Measurements from ENCODE around the gene HYAL2.
A peak's percentile ranks its signal among the peaks of the same experiment; 100 is the strongest.

HYAL2 gene

DNA sequence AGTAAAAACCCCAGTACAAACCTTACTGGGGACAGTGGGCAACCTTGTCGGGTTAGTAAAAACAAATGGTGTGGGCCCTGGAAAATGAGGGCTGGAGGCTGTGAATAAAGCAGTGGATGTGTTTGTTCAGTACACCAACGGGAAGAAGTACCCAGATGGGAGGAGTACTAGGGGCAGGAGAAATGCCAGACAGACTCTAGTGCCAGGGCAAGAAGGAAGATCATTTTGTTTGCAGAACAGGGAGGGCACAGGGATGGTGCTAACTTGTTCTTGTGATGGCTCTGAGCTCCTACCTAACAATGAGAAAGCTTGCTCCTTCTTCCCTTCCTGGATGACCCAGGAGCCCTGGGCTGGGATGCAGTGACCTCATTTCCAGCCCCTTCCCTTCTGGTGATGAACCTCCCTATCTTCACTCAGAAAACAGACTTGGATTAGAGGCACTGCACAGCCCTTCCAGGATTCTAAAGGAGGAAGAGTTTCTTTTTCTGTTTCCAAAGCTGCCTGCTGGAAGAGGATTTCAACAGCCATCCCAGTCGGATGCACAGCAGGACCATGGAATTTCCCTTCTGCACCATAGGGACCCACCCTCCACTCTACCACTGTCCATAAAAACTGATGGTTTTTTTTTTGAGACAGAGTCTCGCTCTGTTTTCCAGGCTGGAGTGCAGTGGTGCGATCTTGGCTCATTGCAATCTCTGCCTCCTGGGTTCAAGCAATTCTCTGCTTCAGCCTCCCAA lies 12.0 kb upstream of the HYAL2 start:
- H3K27ac ChIP-seq = peak overlapping the region; percentile 97
- TF ChIP-seq CTCF (conservative IDR thresholded peaks at IDR 0.05) = no peak

DNA sequence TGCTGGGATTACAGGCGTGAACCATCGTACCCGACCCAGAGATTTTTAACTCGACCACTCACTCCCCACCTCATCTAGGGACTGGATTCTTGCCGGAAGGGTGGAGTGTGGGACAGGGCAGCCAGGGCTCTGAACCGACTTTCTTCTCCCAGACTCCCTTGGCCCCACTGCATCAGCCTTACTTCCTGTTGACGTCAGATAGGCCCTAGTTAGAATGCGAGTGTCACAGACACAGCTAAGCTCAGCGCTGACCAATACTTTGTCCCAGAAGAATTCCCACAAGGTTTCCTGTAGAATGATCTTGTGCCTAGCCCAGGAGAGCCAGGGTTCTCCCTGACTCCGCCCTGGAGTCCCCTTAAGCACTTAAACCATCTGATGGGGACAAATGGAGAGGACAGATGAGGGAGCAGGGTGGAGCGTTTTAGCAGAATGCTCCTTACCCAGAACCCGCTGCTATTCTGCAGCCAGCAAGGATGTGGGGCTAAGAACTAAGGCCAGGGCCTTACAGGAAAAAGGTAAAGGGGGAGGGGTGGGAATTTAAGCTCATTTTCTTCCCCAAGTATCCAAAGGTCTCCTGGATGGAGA lies 11.3 kb upstream of the HYAL2 start:
- peak overlapping the region; percentile 97 for H3K27ac ChIP-seq

DNA sequence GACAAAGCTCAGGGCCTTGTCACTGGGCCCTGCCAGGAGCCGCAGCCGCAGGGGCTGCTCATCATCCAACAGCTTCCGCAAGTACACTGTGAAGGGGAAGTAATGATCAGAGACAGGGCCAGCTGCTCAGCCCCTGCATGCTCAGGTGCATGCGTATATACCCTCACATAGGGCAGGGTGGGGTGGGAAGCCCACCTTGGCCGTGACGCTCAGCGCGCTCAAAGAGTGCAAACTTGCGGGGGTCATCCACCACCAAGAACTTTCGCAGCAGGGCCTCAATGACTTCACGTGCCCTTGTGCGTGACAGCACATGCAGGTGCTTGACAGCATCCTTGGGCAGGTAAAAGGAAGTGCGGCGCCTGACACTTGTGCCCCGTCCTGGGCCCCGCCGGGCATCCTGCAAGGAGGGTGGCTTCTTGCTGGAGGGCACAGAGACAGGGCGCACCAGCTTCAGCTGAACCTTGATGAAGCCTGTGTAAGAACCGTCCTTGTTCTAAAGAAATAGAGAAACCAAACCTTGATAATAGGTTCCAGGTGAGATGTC lies 8.9 kb upstream of the HYAL2 start:
- no peak for TF ChIP-seq CTCF (conservative IDR thresholded peaks at IDR 0.05)
- peak overlapping the region; percentile 97; the same call in 1 of the 2 replicates for H3K27ac ChIP-seq

More for the DNA sequence above, 11.3 kb upstream of the HYAL2 start:
- TF ChIP-seq CTCF (conservative IDR thresholded peaks at IDR 0.05) = no peak

- no peak for TF ChIP-seq CTCF (conservative IDR thresholded peaks at IDR 0.05)
- no peak overlapping the region for H3K27ac ChIP-seq
These were observed 7.8 kb upstream of the HYAL2 start for GRCh38 chr3:50330330-50330729.

DNA sequence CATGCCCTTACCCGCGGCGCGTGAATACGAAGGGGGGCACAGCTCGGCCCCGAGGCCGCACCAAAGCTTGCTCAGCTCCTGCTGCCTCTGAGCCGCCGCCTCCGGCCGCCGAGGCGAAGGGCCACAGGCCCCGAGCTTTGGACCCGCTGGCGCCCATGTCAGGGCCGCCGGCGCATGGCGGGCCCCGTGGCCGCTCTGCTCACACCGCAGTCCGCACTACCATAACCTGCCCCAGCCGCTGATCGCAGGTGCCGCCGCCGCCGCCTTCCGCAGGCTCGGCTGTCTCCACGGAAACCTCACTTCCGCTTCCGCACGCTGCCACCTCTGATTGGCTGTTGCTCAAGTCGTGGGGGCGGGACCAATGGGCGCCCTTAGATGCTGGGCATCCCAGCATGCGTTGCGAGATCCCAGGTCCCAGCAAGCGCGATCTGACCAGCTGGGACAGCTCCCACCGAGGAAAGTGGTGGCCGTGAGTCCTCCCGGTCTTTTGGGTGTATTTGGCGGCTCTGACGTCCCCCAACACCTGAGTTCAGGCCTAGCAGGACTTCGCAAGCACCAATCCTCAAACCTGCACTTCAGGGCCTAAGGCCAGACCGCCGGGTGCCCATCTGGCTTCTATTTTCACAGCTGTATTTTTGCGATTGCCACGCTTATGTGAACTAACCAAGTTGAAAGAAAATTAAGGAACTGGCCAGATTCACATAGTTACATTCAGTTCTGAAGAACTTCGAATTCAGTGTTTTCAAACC lies 5.6 kb upstream of the HYAL2 start, which contains the start of gene TUSC2:
Gene TUSC2 (minus strand): TSS at position 281 of the 749 bp plus-strand sequence. CDS start 124 bp downstream, at position 157.
- TF ChIP-seq CTCF (conservative IDR thresholded peaks at IDR 0.05) = no peak
- peak within 1 kb of the TSS; percentile 85 for H3K27ac ChIP-seq

- TF ChIP-seq CTCF (conservative IDR thresholded peaks at IDR 0.05) = no peak
- H3K27ac ChIP-seq = peak overlapping the region; percentile 85
These were observed 4.6 kb upstream of the HYAL2 start for GRCh38 chr3:50327129-50327528.

DNA sequence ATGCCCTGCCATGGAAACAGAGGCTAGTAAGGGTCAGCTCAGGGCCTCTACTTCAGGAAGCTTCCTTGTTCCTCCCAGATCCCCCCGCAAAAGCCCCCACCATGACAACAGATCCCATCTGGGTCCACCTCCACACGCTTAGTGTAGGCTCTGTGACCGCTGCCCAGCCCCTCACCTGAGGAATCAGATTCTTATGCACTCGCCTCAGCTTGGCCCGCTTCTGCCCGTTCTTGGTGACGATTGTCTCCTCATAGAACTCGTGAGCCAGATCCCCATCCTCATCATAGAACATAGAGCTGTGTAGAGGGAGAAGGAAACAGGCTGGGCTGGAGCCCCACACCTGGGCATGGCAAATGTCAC lies 3.6 kb upstream of the HYAL2 start:
- TF ChIP-seq CTCF (conservative IDR thresholded peaks at IDR 0.05) = no peak
- no peak overlapping the region for H3K27ac ChIP-seq
